UCSD-AML1 (cell line): ENCODE data around the gene OSBPL5.

Experiments
- DNase-seq: peaks from one replicate; lab custom pipeline; 2025; ENCODE audit not compliant: unreplicated experiment; lab: John Stamatoyannopoulos, UW

Gene OSBPL5

DNA sequence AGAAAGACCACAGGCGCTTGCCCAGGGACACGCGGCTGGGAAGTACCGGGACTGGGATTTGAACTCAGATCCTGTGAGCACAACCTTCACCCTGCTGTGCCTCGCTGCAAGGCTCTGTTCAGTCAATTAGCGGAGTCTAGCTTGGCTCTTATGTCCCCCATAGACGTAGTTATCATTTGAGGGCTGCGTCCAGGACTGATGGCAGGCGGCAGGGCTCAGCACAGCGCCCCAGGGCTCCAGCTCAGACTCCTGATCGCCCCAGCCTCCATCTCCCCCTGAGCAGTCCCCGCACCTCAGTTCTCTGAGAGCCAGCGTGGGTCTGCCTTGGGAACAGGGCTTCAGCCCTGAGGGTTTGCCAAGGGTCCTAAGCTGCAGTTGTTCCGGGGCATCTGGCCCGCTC, 33.7 kb upstream of the OSBPL5 start:
- DNase-seq, result no peak

DNA sequence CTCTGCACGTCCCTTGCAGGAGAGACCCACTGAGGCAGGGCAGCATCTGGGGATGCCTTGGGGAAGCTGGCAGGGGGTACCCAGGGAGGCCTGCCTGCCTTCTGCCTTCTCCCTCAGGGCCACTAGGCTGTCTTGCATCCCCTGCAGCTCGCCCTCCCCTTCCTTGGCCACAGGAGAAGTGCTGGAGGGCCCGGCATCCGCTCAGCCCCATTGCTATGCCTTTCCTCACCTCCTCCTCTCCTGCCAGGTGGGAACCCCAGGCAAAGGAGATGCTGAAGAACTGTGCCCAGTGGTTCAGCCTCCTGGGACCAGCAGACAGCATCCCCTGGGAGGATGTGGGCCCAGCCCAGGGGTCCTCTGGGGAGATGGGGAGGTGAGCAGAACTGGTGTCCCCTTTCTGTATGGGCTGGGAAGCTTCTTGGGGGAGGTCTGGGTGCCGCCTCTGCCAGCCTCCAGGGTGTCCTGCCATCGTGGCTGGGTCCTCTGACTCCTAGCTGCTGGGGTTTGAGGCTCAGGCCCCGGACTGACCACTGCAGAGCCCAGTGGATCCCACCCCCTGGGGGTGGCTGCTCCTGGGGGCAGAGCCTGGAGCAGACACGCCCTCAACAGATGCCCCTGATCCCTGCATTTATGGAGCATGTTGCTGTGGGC, 32.9 kb upstream of the OSBPL5 start:
- no peak for DNase-seq

DNA sequence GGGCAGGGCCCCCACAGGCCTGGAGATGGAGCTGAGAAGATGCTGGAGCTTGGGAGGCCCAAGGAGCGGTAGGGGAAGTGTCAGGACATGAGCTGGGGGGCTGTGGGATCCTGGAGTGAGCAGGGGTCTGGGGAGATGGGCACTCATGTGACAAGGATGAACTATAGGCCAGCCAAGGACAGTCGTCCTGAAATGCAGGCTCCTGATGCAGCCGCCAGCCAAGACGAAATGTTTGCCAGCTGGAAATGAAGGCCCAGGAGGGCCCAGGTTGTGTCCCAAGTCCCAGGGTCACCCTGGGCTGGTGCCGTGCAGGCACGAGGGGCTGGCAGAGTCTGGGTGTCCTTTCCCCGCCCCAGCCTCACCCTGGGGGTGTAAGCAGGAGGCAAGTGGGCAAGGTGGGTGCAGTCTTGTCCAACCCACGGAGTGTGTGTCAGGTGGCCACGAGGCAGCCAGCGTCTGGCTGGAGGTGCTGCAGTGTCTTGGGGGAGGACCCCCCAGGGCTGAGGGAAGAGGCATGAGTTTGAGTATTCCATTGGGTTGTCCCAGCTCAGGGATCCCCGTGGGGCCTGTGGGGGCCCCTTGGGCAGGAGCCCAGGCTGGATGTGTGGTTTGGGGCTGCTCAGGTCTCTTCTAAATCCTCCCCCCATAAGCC, 32.1 kb upstream of the OSBPL5 start:
- no peak for DNase-seq

DNA sequence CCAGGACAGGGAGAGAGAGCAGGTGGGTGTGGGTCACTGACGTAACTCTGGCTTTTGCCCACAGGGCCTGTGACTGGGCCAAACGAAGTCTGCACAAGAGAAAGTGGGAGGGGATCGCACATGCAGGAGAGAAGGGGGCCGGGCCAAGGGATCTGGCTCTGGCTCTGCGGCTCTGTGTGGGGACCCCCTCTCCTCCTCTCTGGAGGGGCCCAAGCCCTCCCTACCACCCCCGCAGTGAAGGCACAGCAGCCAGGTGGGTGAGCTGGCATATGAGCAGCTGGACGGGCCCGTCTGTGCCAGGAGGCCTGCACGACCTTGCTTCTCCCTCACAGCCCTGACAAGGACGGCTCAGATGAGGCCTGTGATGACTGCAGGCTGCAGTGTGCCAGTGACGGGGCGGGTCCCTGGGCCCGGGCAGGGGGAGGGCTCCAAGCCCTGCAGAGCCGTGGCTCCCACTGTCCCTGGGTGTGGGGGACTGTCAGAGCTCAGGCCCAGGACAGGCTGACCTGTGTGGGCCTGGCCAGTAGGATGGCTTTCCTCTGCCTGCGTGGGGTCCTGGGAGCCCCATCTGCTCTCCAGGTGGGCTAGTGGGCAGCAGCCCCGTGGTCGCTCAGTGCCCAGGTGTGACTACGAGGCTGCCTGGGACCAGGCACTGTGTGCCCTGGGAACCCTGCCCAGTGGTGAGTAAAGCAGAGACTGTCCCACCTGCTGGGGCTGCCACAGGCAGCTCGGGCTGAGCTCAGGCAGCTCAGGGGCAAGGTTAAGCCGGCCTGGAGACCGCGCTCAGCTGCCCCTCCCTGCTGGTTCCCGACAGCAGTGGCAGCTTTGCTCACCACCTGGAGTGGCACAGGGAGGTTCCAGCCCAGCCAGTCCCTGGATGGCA, 31.3 kb upstream of the OSBPL5 start:
- DNase-seq, result no peak

DNA sequence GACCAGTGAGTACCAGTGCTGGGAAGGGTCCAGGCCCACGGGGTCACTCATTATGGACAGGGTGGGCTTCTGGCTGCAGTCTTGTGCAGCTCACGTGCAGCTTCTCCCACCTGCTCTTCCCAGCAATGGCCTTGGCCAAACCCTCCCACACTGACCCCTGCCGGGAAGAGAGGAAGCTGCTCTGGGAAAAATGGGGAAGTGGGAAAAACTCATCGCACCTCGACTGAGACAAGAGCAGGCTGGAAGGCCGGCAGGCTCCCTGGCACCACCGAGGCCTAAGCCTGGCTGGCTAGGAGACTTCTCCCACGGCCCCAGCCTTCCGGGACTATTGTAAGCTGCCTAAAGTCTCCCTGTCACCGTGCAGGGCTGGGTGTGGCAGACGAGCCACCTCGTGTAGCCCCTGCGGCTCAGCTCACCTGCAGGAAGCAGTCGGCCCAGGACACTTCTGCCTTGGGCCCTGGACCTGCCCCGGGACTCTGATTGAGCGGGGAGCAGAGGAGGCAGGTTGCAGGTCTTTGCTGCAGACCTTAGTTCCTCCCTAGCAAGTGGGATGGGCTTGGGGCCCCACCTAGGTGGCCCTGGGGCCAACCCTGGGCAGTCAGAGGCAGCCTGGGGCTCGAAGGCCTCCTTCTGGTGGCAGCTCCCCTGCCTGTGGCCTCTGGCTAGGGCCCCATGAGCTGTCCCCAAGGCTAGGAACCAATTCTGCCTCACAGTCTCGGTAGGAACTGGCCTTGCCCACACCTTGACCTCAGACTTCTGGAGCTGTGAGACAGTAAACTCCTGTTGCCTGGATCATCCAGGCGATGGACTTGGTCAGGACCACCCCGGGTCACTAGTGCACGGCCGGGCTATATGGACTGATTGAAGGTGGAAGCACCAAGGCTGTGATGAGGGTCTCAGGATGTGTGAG, 30.4 kb upstream of the OSBPL5 start:
- DNase-seq, result peak; percentile 47

DNA sequence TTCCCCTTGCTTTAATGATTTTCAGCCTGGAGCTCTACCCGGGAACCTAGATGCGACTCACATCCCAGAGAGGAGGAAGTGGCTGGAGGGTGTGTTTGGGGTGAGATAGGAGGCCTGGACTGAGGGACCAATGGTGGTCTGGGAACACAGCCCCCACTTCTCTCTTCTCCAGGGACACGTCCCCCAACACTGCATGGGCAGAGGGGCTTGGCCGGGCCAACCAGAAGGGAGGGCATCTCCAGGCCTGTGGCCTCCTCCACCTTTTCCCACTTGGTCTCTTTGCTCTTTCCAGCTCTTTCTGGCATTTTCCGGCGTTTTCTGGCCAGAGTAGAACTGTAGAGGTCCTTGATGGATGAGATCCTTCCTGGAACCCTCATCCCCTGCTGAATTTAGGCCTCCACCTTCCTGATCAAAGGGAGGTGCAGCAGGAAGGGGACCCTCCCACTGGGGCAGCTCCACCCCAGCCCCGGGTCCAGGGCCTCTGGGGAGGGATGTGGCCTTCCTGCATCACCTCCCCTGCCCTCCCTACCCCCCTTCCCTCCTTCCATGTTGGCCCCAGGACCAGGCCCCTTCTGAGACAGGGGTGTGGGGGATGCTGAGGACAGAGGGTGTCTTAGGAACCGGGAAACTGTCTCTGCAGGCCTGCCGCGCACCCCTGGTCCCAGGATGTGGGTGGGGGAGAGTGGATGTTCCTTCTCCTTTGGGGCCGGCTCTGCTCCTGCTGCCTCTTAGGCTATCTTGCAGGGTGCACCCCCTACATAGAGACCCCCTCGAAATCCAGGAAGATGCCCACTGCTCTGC, 29.1 kb upstream of the OSBPL5 start:
- DNase-seq, result no peak

DNA sequence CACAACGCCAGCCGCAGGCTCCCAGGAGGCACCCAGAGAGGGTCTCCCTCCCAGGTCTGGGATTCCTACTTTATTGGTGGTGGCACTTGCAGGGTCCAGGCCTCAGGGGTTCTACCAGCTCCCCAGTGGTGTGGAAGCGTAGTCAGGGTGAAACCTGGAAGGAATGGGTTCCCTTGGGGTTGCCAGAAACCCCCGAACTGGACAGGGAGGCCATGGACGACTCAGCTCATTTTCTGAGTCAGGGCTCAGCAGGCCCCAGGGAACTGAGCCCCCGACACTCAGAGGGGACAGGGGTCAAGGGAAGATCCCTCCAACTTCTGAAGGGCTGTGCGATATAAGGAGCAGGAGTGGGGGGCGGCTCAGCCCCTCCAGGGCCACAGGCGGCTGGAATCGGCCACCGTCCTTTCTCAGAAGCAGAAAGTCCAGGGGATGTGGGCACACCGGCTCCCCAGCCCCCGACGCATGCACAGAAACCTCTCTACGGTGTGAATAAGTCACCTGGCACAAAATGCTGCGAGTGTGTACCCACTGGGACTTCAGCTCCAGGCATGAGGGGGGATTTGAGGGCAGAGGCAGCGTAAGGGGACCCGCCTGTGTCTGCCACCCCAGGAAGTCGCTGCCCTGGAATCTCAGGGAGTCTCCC, 28.4 kb upstream of the OSBPL5 start:
- no peak for DNase-seq

DNA sequence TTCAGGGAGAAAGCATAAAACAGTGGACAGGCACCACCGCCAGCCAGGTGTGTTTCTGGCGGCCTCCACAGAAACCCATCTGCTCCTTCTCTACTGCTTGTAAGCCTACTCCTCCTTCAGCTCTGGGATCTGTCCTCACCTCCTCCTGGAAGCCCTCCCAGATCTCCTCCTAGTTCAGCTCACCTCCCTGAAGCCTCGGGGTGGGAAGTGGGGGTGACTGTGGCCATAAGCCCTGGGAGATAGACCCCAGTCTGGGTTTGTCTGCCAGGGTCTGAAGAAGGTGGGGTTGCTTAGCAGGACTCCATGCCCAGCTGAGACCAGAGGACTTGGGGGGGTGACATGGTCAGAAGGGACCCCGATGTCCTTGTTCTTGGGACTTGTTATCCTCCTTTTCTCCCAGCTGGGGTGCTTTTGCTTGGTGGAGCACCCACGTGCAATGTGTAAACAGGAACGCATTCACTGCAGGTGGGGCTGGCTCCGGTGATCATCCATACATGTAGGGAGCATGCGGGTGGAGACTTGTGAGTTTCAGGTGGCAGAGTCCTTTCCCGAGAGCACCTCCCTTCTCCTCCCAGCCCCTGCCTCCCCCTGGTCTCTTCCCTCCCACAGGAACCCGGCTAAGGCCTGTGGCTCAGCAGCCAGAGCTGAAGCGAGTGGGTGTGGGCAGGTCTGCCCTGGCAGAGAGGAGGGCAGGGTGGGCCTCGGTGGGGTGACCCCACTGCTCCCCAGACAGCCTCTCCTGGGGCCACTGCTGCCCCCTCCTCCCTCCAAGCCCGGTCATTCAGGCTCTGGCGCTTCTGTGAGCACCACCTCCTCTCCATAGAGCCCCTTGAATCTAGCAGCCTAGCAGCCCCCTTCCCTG, 27.6 kb upstream of the OSBPL5 start:
- no peak for DNase-seq

DNA sequence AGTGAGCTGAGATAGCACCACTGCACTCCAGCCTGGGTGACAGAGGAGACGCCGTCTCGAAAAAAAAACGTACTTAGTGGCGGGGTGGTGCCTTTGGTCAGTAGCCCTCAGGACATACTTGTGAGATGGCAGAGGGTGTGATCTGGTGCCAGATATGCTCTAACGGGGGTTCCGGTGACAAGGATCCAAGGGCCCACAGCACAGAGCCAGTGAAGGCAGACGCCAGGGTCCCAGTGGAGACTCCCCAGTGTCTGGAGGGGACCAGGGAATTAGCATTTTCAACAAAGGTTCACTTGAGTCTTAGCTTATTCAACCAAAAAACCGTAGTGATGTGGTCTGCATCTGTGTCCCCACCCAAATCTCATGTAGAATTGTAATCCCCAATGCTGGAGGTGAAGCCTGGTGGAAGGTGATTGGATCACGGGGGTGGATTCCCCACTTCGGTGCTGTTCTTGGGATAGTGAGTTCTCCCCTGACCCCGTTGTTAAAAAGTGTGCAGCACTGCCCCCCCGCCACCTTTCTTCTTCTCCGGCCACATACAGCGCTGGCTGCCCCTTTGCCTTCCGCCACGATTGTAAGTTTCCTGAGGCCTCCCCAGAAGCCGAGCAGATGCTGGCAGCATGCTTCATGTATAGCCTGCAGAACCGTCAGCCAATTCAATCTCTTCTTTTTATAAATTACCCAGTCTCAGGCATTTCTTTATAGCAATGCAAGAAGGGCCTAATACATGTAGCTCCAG, 26.6 kb upstream of the OSBPL5 start:
- no peak for DNase-seq

DNA sequence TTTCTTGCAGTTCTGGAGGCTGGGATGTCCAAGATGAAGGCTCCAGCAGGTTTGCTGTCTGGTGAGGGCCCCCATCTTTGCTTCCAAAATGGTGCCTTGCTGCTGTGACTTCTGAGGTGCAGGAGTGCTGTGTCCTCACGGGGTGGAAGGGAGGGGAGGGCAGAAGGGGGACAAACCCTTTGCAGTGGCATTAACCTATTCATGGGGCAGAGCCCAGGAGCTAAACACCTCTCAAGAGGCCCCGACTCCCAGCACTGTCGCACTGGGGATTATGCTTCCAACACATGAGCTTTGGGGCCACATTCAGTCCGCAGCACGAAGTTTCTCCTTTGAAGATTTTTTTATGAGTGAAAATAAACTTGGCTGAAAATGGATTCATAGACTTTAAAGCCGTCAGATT, 25.5 kb upstream of the OSBPL5 start:
- DNase-seq, result no peak

DNA sequence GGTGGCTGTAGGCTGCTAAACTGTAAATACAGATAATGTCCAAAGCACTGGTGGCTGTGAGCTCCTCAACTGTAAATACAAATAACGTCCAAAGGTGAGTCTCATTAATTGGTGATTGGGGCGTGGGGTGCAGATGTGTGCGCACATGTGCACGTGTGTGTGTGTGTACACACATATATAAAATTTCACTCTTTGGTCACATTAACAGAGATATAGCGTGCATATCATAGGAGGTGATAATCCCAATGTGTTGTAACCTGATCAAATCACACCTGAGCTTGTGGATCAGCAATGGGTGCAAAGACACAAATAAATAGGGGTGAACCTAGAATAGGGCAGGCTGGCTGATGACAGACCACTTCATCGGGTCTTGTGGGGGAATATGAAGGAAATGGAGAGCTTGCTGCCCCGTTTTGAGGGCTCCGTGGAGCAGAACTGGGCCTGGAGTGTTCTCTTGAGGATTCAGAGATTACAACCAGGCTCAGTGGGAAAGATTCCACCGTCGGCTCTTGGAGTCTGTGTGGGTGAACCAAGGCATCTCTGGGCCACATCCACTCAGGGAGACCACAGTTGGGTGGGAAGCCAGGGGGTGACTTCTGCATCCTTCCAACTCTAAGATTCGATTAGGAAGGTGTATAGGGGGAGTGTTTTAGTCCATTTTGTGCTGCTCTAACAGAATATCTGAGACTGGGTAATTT, 24.9 kb upstream of the OSBPL5 start:
- no peak for DNase-seq

DNA sequence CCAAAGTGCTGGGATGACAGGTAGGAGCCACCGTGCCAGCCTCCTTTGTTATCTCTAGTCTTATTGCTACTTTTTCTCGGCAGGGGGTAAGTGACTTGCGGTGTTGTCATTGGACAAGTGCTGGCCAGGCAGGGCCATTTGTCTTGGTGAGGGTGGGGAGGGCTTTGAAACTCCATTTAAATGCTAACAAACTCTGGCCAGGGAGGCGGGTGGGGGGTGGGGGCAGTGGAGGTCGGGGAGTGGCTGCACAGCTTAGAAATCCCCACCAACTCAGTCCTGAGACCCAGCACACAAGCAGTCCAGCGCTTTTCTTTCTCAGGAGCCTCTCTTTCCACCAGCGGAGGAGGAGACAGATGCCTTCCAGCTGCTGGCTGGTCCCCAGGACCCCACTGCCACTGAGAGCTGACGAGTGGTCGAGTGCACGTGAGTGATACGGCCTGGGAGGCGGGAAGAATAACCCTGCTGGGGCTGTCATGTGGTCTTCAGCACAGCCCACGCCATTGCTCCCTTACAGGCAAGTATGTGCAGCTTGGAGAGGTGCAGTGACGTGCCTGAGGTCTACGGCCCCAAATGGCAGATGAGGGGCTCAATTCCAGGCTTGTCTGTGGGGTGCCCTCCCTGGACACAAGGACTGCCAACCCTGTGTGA, 24.2 kb upstream of the OSBPL5 start:
- no peak for DNase-seq

DNA sequence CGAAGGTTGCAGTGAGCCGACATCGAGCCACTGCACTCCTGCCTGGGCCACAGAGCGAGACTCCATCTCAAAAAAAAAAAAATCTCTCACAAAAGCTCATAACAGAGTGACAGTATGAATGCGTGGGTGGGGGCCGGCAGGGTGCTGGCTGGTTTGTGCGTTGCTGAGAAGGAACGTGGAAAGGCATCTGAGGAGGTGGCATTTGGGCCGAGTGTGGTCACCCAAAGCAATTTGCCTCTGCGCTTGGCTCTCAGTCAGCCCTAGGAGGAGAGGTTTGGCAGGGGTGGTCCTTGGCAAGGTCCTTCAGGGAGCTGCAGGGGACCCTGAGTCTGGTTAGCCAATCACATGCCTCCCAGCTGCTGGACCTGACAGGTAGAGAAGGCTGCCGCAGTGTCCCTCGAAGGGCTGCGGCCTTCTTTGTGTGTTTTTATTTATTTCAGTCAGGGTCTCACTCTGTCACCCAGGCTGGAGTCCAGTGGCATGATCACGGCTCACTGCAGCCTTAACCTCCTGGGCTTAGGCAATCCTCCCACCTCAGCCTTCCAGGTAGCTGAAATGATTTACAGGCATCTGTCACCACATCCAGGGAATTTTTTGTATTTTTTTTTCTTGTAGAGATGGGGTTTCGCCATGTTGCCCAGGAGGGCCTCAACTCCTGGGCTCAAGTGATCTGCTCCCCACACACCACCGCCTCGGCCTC, 23.5 kb upstream of the OSBPL5 start:
- no peak for DNase-seq

DNA sequence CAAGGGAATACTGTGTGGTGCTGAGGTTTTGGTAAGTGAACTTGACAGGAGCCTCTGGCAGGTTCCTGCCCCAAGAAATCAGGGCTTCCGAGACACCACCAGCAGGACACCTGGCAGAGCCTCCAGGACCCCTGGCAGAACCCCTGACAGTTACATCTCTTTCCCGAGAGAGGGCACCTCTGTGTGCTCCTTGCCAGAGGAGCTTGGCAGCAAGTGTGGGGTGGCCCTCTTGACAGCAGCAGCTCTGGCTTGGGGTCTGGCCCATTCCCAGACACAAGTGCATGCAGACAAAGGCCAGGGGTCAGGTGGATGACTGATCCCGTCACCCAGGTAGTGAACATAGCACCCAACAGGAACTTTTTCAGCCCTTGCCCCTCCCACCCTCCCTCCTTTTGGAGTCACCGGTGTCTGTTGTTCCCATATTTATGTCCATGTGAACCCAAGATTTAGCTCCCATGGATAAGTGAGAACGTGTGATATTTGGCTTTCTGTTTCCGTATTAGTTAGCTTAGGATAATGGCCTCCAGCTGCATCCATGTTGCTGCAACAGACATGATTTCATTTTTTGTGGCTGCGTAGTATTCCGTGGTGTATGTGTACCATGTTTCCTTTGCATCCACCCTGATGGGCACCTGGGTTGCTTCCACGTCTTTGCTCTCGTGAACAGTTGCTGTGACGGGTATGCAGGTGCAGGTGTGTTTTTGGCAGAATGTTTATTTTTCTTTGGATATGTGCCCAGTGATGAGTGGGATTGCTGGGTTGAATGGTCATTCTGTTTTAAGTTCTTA, 21.2 kb upstream of the OSBPL5 start:
- no peak for DNase-seq

DNA sequence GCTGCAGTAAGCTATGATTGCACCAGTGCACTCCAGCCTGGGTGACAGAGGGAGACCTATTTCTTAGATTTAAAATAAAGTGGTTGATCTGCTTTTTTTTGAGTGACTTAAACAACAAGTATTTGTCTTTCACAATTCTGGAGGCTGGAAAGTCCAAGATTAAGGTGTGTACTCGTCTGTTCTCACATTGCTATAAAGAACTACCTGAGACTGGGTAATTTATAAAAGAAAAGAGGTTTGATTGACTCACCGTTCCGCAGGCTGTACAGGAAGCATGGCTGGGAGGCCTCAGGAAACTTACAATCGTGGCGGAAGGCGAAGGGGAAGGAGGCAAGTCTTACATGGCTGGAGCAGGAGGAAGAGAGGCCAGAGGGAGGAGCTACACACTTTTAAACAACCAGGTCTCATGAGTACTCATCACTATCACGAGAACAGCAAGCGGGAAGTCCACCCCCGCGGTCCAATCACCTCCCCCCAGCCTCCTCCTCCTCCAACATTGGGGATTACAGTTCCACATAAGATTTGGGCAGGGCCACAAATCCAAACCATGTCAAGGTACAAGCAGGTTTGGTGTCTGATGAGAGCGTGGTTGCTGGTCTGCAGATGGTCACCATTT, 19.7 kb upstream of the OSBPL5 start:
- no peak for DNase-seq
